ENCODE measurements around the gene NR4A1.
A peak's percentile ranks its signal among the peaks of the same experiment; 100 is the strongest.

The NR4A1 gene

GRCh38 chr12:52041695-52042123 is 9.5 kb upstream of the NR4A1 start:
- peak; percentile 38 for DNase-seq (ENCODE audit: low spot score)

GRCh38 chr12:52042706-52043385 is 8.4 kb upstream of the NR4A1 start:
- no peak for DNase-seq (ENCODE audit: low spot score)

- DNase-seq (ENCODE audit: low spot score), result no peak
Measured at GRCh38 chr12:52043386-52044212, 7.6 kb upstream of the NR4A1 start.

GRCh38 chr12:52044292-52044983 is 6.8 kb upstream of the NR4A1 start:
- no peak for DNase-seq (ENCODE audit: low spot score)

GRCh38 chr12:52045794-52046199 is 5.4 kb upstream of the NR4A1 start:
- DNase-seq (ENCODE audit: low spot score), result no peak

- DNase-seq (ENCODE audit: low spot score), result no peak
Measured at GRCh38 chr12:52046859-52047258, 4.4 kb upstream of the NR4A1 start.

- no peak for DNase-seq (ENCODE audit: low spot score)
Measured at GRCh38 chr12:52049286-52049685, 2.0 kb upstream of the NR4A1 start.

GRCh38 chr12:52049688-52050087 is 1.6 kb upstream of the NR4A1 start:
- DNase-seq (ENCODE audit: low spot score), result no peak

- no peak for DNase-seq (ENCODE audit: low spot score)
Measured at GRCh38 chr12:52050116-52050757, 1.0 kb upstream of the NR4A1 start.

- peak; percentile 32 for DNase-seq (ENCODE audit: low spot score)
Measured at GRCh38 chr12:52052468-52053186, 1.4 kb downstream of the NR4A1 start.

GRCh38 chr12:52053536-52054209 is 2.4 kb downstream of the NR4A1 start:
- no peak for DNase-seq (ENCODE audit: low spot score)

- no peak for DNase-seq (ENCODE audit: low spot score)
Measured at GRCh38 chr12:52054231-52054832, 3.1 kb downstream of the NR4A1 start.

GRCh38 chr12:52054833-52055730 is 3.8 kb downstream of the NR4A1 start:
- DNase-seq (ENCODE audit: low spot score), result no peak

- no peak for DNase-seq (ENCODE audit: low spot score)
Measured at GRCh38 chr12:52055731-52056711, 4.8 kb downstream of the NR4A1 start.

- DNase-seq (ENCODE audit: low spot score), result no peak
Measured at GRCh38 chr12:52056801-52057637, 5.8 kb downstream of the NR4A1 start.

GRCh38 chr12:52057638-52058576 is 6.7 kb downstream of the NR4A1 start:
- DNase-seq (ENCODE audit: low spot score), result no peak

All from CD4-positive, alpha-beta T cell treated with Interleukin-6 at 100 ng/mL for 8 hours (primary cell).